ENCODE data around the gene ANKRD33. TPM values are rescaled to one million over a fixed set of nuclear protein-coding genes. Genes with fewer than 3 reads are reported as not detected.
A peak's percentile ranks its signal among the peaks of the same experiment; 100 is the strongest.

ANKRD33 gene
- total RNA-seq, 1 experiment from 2014 or later: 0.81 TPM

- H4K20me1 ChIP-seq (ENCODE audit: control insufficient read depth, insufficient read depth, insufficient read length): no peaks in the 10 kb centered on the region
- Mint-ChIP-seq H3K36me3 (ENCODE audit: insufficient read depth in 1 of 3, low read depth in 3 of 3) (no peaks in the 10 kb centered on the region; a peak in 1 of 7 replicates), H3K27ac (peak overlapping the region in 2 of 3 experiments; percentile 53 to 96; a peak in 3 of 7 replicates), H3K27me3 (ENCODE audit: low read depth) (peaks cover 69% of the 10 kb centered on the region), H3K4me1 (peaks cover 75 to 82% of the 10 kb centered on the region in 2 experiments), H3K4me3 (peak overlapping the region in 1 of 2 experiments; percentile 57; a peak in 3 of 5 replicates), H3K9me3 (peaks cover 0 to 2% of the 10 kb centered on the region in 2 experiments; a peak in 1 of 5 replicates)
- peak overlapping the region; percentile 5 for H3T11ph ChIP-seq (ENCODE audit: low read length)
- H3K23ac ChIP-seq (ENCODE audit: insufficient read length, low read depth, low read length): no peak overlapping the region
- H2BK5ac ChIP-seq (ENCODE audit: insufficient read length, low read length): no peak overlapping the region
- H3K9ac ChIP-seq (ENCODE audit: extremely low read depth, insufficient read length, low read length): no peak overlapping the region
- H3K79me1 ChIP-seq (ENCODE audit: insufficient read depth, low read depth, low read length, poor library complexity, severe bottlenecking): no peaks in the 10 kb centered on the region
- H3K14ac ChIP-seq (ENCODE audit: insufficient read depth, low read length): no peak overlapping the region
- no peak overlapping the region for H2AK5ac ChIP-seq (ENCODE audit: insufficient read length, low read length)
- no peak overlapping the region for H4K8ac ChIP-seq (replicated peaks; ENCODE audit: insufficient read length, low read depth, low read length)
- H3K18ac ChIP-seq (ENCODE audit: insufficient read length, low read depth, low read length): no peak overlapping the region
- no peak overlapping the region for H2BK12ac ChIP-seq (ENCODE audit: insufficient read length, low read depth, low read length)
- H2BK15ac ChIP-seq (ENCODE audit: low read depth, low read length): no peak overlapping the region
- no peak for TF ChIP-seq CTCF (conservative IDR thresholded peaks at IDR 0.05)
- H3K79me2 ChIP-seq (ENCODE audit: insufficient read depth, low read length): no peaks in the 10 kb centered on the region
- peaks cover 13% of the 10 kb centered on the region; the same call in 1 of the 2 replicates for H3K27me3 ChIP-seq (ENCODE audit: insufficient read depth, low read length)
- H3K4ac ChIP-seq (ENCODE audit: low read depth, low read length): no peak overlapping the region
- peaks cover 10% of the 10 kb centered on the region; the same call in 1 of the 2 replicates for H3K4me1 ChIP-seq (ENCODE audit: insufficient read depth, low read length)
- H2BK120ac ChIP-seq (ENCODE audit: low read depth, low read length, poor library complexity, severe bottlenecking): no peak overlapping the region
- H3K56ac ChIP-seq (ENCODE audit: insufficient read length, low read depth, low read length): no peak overlapping the region
- H3K9me3 ChIP-seq (ENCODE audit: control insufficient read depth, low read depth, low read length): no peaks in the 10 kb centered on the region
- H3K27ac ChIP-seq (ENCODE audit: insufficient read length, low read depth, low read length): no peak overlapping the region
- no CpG with 5 or more reads among the region's 4 CpGs for WGBS (ENCODE audit: extremely low coverage, insufficient read length, low lambda C conversion rate)
- no peak for DNase-seq
- H2BK20ac ChIP-seq (ENCODE audit: low read depth, low read length, poor library complexity, severe bottlenecking): no peak overlapping the region
- peaks cover 26% of the 10 kb centered on the region for H3K23me2 ChIP-seq (ENCODE audit: insufficient read length, low read depth, low read length, poor library complexity, severe bottlenecking)
- no peak overlapping the region for H3K4me2 ChIP-seq (ENCODE audit: insufficient read depth, insufficient read length, low read length)
- H4K91ac ChIP-seq (ENCODE audit: insufficient read length, low read depth, low read length): no peak overlapping the region
- no peak overlapping the region for H2AFZ ChIP-seq (ENCODE audit: low read length)
- no peak overlapping the region for H4K5ac ChIP-seq (ENCODE audit: insufficient read length, low read depth, low read length)
Measured at GRCh38 chr12:51866324-51866723, 21.6 kb upstream of the ANKRD33 start.

Data from H9 (cell line).